NCI-H2227 (cell line): ENCODE measurements around the gene STARD13.

Experiments used
- DNase-seq: peaks from one replicate; lab custom pipeline; 2025; ENCODE audit not compliant: unreplicated experiment; lab: John Stamatoyannopoulos, UW

Gene STARD13

DNA sequence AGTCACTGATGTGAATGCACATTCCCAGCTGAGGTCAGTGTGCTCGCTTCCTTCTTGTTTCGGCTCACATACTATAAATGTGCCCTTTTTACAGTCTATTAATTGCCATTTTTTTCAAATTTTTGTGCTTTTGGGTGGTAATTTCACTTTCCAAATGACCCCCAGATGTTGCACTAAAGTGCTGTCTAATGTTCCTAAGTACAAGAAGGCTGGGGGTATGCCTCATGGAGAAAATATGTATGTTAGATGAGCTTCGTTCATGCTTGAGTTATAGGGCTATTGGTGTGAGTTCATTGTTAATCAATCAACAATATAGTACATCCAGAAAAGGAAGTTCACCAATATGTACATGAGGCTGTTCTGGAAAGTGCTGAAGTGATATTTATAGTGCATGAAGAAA lies 184.7 kb downstream of the STARD13 start:
- no peak for DNase-seq

DNA sequence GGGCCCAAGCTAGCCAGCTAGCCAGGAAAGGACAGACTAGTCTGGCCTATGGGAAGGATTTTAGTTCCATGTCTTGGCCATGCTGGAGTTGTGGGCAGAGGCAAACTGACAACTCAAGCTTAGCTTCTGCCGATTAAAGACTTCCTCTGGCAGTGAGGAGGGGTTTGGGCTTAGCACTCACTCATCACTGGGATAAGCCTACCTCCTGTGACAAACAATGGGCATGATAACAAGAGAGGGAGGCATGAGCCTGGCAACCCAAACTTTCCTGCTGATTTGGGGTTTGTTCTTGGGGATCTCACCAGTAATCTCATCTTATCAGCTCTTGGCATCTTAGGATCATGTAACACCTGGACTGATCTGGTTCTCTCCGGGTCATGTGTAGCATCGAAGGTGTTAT lies 185.7 kb downstream of the STARD13 start:
- DNase-seq: no peak

- DNase-seq: no peak
Measured at GRCh38 chr13:33096886-33097605, 188.5 kb downstream of the STARD13 start.

GRCh38 chr13:33092073-33092987 lies 193.2 kb downstream of the STARD13 start:
- DNase-seq: no peak

DNA sequence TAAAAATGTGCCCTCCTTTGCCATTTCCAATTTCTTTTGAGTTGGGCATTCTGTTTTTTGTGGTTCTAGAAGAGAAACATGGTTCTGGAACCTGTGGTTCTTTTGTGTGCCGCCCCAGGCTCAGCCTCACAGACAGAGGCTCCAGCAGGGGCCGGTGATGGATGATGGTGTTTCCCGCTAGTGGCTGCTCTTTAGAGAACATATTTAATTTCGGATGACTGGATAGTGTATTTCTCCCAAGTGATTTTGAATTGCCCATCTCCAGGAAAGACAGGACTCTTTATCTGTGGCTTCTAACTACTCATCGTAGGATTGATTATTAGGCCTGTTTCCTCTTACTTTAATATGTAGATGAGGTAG lies 194.2 kb downstream of the STARD13 start:
- no peak for DNase-seq

DNA sequence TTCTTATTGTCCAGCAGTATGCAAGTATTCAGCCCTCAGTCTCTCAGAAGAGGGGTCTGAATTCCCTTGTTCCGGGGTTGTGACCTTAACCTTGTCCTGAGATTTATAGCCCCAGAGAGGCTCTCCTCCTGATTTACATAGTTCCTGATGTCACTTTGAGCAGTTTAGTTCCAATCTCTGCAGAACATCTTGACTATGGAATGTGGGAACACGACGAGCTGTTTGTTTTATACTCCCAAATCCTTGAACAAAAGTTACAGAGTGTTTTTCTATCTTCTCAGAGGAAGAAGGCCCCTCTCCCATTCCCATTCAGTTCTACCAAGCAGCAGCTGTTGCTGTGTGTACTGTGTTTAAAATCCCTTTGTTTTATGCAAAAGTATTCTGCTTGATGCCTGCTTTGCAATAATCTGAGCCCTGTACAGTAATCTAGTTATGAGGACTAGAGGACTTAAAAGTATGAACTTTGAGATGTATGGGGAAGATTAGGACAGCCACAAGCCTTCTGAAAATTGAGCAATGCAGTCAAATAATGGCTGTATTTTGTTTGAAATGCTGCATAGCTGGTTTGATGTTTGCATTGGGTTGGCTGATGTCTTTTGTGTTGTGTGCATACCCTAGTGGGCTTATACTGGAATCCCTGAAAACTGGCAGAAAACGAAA lies 194.7 kb downstream of the STARD13 start:
- DNase-seq: no peak

DNA sequence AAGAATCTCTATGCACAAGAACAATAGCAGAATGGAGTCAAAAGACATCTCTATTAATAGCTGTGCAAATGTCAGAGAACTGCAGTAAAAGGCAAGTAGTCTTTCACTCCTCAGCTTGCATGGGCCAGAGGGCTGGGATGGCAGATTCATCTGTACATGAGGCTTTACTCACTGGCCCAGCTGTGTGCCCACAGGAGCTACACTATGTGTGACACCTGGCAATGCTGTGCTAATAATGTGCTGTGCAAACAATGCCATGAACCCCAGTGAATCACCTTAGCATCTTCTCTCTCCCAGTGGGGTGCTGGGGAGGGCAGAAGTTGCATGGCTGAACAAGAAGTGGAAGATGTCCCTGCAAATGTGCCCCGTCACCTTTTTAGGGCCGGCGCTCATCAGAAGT lies 196.2 kb downstream of the STARD13 start:
- DNase-seq: no peak

GRCh38 chr13:33087790-33088189 lies 197.8 kb downstream of the STARD13 start:
- DNase-seq: no peak

DNA sequence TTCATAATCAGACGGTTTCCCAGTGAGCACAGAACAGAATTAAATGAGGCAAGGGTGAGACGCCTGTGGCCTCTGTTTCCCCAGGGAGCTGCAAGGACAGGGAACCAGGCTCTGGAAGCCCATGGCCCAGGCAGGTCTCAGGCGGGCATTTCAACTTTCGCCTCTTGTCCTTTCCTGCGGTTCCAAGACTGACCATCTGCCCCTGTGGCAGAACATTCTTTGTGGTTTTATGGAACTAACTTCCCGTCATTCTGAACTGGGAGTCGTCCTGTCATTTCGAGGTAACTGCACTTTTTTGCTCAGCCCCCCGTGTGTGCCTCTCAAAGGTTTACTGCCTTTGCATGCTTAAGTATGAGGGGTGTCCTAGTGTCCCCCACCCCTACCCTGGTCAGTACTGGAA lies 198.5 kb downstream of the STARD13 start:
- no peak for DNase-seq

GRCh38 chr13:33083054-33083453 lies 202.5 kb downstream of the STARD13 start:
- no peak for DNase-seq

- no peak for DNase-seq
Measured at GRCh38 chr13:33081666-33082065, 203.9 kb downstream of the STARD13 start.

DNA sequence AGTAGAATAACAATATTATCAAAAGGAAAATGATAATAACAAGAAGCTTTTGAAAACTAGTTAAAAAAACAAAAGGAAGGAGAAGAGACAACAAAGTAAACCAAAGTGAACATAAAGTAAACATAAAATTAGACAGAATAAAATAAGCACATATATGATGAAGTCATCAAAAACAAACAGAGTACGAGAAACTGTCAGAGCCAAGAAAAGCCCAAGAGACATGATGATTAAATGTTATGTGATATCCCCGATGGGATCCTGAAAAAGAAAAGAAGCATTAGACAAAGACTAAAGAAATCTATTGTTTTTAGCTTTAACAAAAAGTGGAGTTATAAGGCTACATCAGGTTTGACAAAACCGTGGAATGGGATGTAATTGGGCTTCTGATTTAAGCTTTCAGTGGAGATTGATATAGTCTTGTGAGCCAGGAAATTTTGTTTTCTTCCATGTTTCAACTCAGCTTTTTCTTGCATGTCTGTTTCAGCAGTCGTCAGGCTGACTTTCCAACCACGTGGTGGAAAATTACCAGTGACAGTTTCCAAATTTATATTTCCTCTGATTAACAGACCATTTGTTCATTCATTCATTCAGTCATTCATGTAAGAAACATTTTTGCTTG lies 204.5 kb downstream of the STARD13 start:
- no peak for DNase-seq

DNA sequence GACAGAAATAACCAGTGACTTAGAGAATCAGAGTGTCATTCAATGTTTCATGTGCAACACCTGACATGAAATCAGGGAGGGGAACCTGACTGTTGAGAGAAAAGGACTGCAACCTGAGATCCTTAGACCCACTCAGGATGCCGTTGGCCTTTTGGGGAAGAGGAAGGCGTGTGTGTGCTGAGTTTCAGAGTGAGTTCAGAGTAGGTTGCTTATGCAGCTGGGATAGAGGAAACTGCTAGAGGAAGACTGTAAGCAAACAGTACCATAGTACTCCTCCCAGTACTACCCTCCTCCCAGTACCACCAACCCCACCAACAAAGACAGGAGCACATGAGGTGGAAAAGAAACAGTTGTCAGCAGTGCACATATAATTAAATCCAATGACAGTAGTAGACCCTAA lies 205.6 kb downstream of the STARD13 start:
- DNase-seq: no peak

GRCh38 chr13:33078263-33078662 lies 207.3 kb downstream of the STARD13 start:
- no peak for DNase-seq

- DNase-seq: no peak
Measured at GRCh38 chr13:33076001-33076992, 209.3 kb downstream of the STARD13 start.

DNA sequence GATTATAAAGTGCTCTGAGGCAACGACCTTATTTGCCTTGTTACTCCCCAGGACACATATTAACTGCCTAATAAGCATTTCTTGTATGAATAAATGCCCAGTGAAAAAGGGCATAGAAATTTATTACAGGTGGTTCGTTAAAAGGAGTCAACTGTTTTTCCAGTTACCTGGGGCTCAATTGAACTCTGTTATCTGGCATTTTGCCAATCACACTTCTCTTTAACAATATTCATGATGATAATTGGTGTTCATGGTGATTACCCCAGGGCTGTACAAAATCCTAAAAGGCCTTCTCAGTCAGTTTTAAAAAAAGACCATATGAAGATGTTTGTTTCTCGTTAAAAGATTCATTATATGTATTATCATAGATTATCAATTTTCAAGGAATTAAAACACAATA lies 212.2 kb downstream of the STARD13 start:
- no peak for DNase-seq

- DNase-seq: no peak
Measured at GRCh38 chr13:33072759-33073158, 212.8 kb downstream of the STARD13 start.

DNA sequence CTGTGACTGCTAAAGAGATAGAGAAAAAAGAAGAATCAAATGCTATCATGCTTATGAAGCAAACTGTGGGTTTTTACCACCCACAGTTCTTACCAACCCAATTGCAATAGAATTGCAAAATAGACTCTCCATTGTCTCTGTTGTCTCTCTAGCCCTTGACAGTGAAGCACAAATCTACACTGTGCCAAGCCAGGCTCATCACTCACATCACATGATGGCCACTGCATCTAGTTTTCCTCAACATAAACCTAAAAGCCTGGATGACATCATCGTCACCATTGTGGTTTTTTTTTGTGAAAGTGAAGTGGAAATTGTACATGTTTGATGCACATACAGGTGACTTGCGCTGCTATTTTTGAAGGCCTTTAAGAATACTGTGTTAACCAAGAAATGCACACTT lies 213.3 kb downstream of the STARD13 start:
- DNase-seq: no peak

GRCh38 chr13:33070713-33071112 lies 214.8 kb downstream of the STARD13 start:
- DNase-seq: no peak

DNA sequence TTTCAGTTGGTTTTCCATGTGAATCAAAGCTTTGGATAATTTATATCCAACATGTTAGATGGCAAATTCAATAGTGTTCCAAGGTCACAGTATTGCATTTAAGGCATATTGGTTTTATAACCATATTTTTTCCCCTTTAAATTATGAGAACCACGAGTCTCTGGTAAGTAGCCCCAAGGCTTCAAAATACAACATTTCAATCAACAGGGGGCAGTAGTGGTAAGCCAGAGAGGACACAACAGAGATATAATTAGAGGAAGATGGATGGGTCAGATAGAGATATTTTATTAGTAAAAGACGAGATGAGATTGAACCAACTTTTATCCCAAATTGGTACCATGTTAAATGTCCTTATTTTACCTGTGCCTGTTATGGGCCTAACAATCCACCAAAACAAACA lies 216.2 kb downstream of the STARD13 start:
- no peak for DNase-seq
